GM19463 (cell line): ENCODE data around the gene AARS2.

Source experiments
- ATAC-seq: cut with Tn5 transposase; IDR thresholded peaks from one replicate; pipeline ENCODE4 v1.9.1; 2021; ENCODE audit warnings: mild to moderate bottlenecking, moderate library complexity; ENCODE audit not compliant: unreplicated experiment

The AARS2 gene

GRCh38 chr6:44276667-44277640, 36.2 kb downstream of the AARS2 start:
- ATAC-seq: no peak

GRCh38 chr6:44275749-44276648, 37.1 kb downstream of the AARS2 start:
- ATAC-seq: no peak

GRCh38 chr6:44275271-44275748, 37.8 kb downstream of the AARS2 start:
- no peak for ATAC-seq

- ATAC-seq: no peak
Measured at GRCh38 chr6:44273617-44274016, 39.5 kb downstream of the AARS2 start.

GRCh38 chr6:44272999-44273566, 40.1 kb downstream of the AARS2 start:
- no peak for ATAC-seq

- ATAC-seq: no peak
Measured at GRCh38 chr6:44272529-44272928, 40.6 kb downstream of the AARS2 start.

- no peak for ATAC-seq
Measured at GRCh38 chr6:44271914-44272313, 41.2 kb downstream of the AARS2 start.

- no peak for ATAC-seq
Measured at GRCh38 chr6:44271406-44271723, 41.8 kb downstream of the AARS2 start.

- ATAC-seq: no peak
Measured at GRCh38 chr6:44270526-44271405, 42.4 kb downstream of the AARS2 start.

GRCh38 chr6:44269921-44270525, 43.1 kb downstream of the AARS2 start, which contains the start of gene TMEM151B:
Gene TMEM151B (plus strand): TSS chr6:44270450. CDS start chr6:44270743, 293 bp downstream.
- no peak for ATAC-seq

GRCh38 chr6:44269178-44269920, 43.8 kb downstream of the AARS2 start:
- no peak for ATAC-seq

- ATAC-seq: no peak
Measured at GRCh38 chr6:44268095-44268628, 45.0 kb downstream of the AARS2 start.

GRCh38 chr6:44267252-44267651, 45.9 kb downstream of the AARS2 start:
- no peak for ATAC-seq

- no peak for ATAC-seq
Measured at GRCh38 chr6:44266347-44266746, 46.8 kb downstream of the AARS2 start.

GRCh38 chr6:44265722-44266233, 47.4 kb downstream of the AARS2 start:
- ATAC-seq: no peak

GRCh38 chr6:44265007-44265721, 48.0 kb downstream of the AARS2 start, which contains the start of gene NFKBIE:
Gene NFKBIE (minus strand): TSS chr6:44265551. CDS start chr6:44265346, 205 bp downstream.
- peak; percentile 29 for ATAC-seq

- no peak for ATAC-seq
Measured at GRCh38 chr6:44264154-44265006, 48.8 kb downstream of the AARS2 start.
